Spleen (tissue), 11 donors: Measurements from ENCODE around the gene BCORL1. TPM values are rescaled to one million over a fixed set of nuclear protein-coding genes. Genes with fewer than 3 reads are reported as not detected.

Source experiments
- DNase-seq: peaks from one replicate; pipeline ENCODE4 v3.0.0-alpha.2; 2020
- H3K27ac ChIP-seq, 8 donors: fragments of 200-600 bp; sonication (generic) in 7 of 8; 1 replicate in 4 of 8; 2 replicates in 4 of 8; pipeline versions ENCODE4 v1.5.0 to v1.8.0; 2016 to 2021; ENCODE audit warnings: inconsistent platforms in 4 of 8, mild to moderate bottlenecking in 4 of 8, moderate library complexity in 1 of 8
- H3K27me3 ChIP-seq, 7 donors: fragments of 200-600 bp; sonication (generic) in 6 of 7; replicated peaks in 1 of 7; 1 replicate in 4 of 7; 2 replicates in 3 of 7; pipeline versions ENCODE4 v1.5.0 to v1.8.0; 2016 to 2021; ENCODE audit warnings: inconsistent platforms in 3 of 7, mild to moderate bottlenecking in 1 of 7
- H3K36me3 ChIP-seq, 6 donors: fragments of 200-600 bp; sonication (generic) in 5 of 6; 1 replicate in 4 of 6; 2 replicates in 2 of 6; pipeline versions ENCODE4 v1.5.0 to v1.8.0; 2016 to 2021; ENCODE audit warnings: inconsistent platforms in 2 of 6
- H3K4me1 ChIP-seq, 6 donors: fragments of 200-600 bp; sonication (generic) in 5 of 6; 1 replicate in 3 of 6; 2 replicates in 3 of 6; pipeline versions ENCODE4 v1.5.0 to v1.8.0; 2016 to 2021; ENCODE audit warnings: inconsistent platforms in 3 of 6
- H3K4me3 ChIP-seq, 8 donors: fragments of 200-600 bp; sonication (generic) in 7 of 8; 1 replicate in 4 of 8; 2 replicates in 4 of 8; pipeline versions ENCODE4 v1.5.0 to v1.8.0; 2016 to 2021; ENCODE audit warnings: inconsistent platforms in 4 of 8, mild to moderate bottlenecking in 4 of 8, moderate library complexity in 2 of 8
- H3K9me3 ChIP-seq, 8 donors: fragments of 200-600 bp; sonication (generic) in 7 of 8; 1 replicate in 4 of 8; 2 replicates in 4 of 8; pipeline versions ENCODE4 v1.5.0 to v1.8.0; 2016 to 2021; ENCODE audit warnings: inconsistent platforms in 4 of 8
- POLR2A ChIP-seq, 3 donors: fragments of 450-650 bp; IDR thresholded peaks; one replicate each; pipeline ENCODE4 v1.5.1; 2017; ENCODE audit warnings: antibody characterized with exemption in 3 of 3, mild to moderate bottlenecking in 1 of 3
- POLR2AphosphoS5 ChIP-seq, 3 donors: sonication (generic); formaldehyde crosslinking; IDR thresholded peaks; one replicate each; pipeline ENCODE4 v1.5.1; 2017; ENCODE audit warnings: antibody characterized with exemption in 3 of 3
- WGBS, 5 donors: extraction: QIAGEN DNeasy Blood & Tissue Kit in 3 of 5; methylation state at CpG; one replicate each; pipeline versions ENCODE4 v1.1.5 to v1.1.7; 2013 to 2018; 5-methylcytosine and 5-hydroxymethylcytosine counted together
- intact Hi-C: fragments of 100-400 bp; cut with DNase I; formaldehyde crosslinking; loops from one replicate; pipeline ENCODE4 v1.15.0; 2023; ENCODE audit warnings: low total_unique reads
- polyA plus RNA-seq, 3 donors: library from polyadenylated mRNA; stranded (reverse); fragments of 200-250 nt; gene quantifications; one replicate each; pipeline ENCODE4 v1.2.1, GENCODE V29; 2013
- total RNA-seq, 7 donors: library from RNA; depleted of rRNA in 3 of 7; stranded (reverse); fragments of >200 nt in 3 of 7; fragmentation: NEBNext Ultra II Directional in 4 of 7; extraction: Animal tissue kit (Norgen Biotek cat#: 25700) in 4 of 7; gene quantifications; one replicate each; pipeline versions ENCODE4 v1.1.0 to v1.2.1, GENCODE V29; 2016 to 2021
- TF ChIP-seq, protein P1 (sequence below), 11 experiments: fragments of 200-600 bp in 7 of 11; fragments of 450-650 bp in 4 of 11; sonication (generic) in 4 of 11; IDR thresholded peaks in 8 of 11; conservative IDR thresholded peaks in 3 of 11; 1 replicate in 7 of 11; 2 replicates in 4 of 11; pipeline versions ENCODE4 v1.4.0 to v1.8.0; 2016 to 2021; ENCODE audit warnings: antibody characterized with exemption in 11 of 11, inconsistent platforms in 4 of 11, mild to moderate bottlenecking in 1 of 11
- donor health status: healthy with polysubstance abuse.
- donor health status: DM: no; HTN: no; CAD: no; lungs with moderate emphysema.
- donor health status: DM: no; HTN: no; CAD: no.
- donor health status: Bipolar disorder and iron deficiency.
- donor health status: healthy.
- donor health status: DM: no; HTN: no; CAD: no.
- donor health status: DM: yes; HTN: yes; CAD: no.

BCORL1 gene
- total and polyA plus RNA-seq, 10 donors = 0.85 to 18.1 (median 12.3) TPM

DNA sequence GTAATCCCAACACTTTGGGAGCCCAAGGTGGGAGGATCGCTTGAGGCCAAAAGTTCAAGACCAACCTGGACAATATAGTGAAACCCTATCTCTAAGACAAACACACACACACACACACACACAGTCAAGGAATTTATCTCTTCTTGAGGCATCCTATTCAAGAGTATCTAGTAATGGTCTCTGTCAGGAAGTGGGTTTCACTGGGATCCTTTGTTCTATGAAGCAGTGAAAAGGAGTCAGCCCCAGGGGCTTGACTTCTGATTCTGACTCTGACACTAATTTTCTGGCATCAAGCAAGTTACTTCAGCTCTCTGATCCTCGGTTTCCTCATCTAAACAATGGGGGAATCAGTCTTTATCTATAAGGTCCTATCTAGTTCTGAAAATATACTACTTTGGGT, 41.7 kb upstream of the BCORL1 start:
- WGBS, 5 donors = 70 to 94% (median 88%) methylated on average over 2 of the region's 2 CpGs
- no peak overlapping the region for H3K27ac ChIP-seq
- no peak overlapping the region for H3K4me3 ChIP-seq
- no peaks in the 10 kb centered on the region for H3K27me3 ChIP-seq
- no peaks in the 10 kb centered on the region for H3K9me3 ChIP-seq
- H3K4me1 ChIP-seq = no peaks in the 10 kb centered on the region
- H3K36me3 ChIP-seq = no peaks in the 10 kb centered on the region
- intact Hi-C loops = no loop called here
- TF ChIP-seq, protein P1, sequence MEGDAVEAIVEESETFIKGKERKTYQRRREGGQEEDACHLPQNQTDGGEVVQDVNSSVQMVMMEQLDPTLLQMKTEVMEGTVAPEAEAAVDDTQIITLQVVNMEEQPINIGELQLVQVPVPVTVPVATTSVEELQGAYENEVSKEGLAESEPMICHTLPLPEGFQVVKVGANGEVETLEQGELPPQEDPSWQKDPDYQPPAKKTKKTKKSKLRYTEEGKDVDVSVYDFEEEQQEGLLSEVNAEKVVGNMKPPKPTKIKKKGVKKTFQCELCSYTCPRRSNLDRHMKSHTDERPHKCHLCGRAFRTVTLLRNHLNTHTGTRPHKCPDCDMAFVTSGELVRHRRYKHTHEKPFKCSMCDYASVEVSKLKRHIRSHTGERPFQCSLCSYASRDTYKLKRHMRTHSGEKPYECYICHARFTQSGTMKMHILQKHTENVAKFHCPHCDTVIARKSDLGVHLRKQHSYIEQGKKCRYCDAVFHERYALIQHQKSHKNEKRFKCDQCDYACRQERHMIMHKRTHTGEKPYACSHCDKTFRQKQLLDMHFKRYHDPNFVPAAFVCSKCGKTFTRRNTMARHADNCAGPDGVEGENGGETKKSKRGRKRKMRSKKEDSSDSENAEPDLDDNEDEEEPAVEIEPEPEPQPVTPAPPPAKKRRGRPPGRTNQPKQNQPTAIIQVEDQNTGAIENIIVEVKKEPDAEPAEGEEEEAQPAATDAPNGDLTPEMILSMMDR (IDR thresholded peaks at IDR 0.05 in 8 of 11, conservative IDR thresholded peaks at IDR 0.05 in 3 of 11) = no peak
- TF ChIP-seq POLR2A (IDR thresholded peaks at IDR 0.05) (no peak), POLR2AphosphoS5 (IDR thresholded peaks at IDR 0.05) (no peak)
- no peak for DNase-seq

DNA sequence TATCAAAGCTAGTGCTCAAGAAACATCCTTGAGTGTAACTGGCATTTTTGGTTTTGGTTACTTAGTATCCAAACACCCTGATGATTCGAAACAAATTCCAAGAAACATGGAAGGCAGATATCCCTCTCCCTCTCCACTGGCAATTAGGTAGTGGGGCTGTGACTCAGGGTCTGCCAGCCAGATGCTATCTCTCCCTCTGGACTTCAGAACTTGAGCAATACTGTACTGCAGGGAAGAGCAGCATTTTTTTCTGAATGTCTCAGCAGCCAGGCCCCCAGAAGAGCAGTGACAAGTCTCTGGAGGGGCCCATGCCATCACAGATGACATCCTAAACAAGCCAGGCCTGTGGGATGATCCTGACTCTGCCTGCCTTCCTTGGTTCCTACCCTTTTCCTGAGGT, 37.3 kb upstream of the BCORL1 start:
- 70 to 100% (median 93%) methylated on average over 1 of the region's 1 CpG for WGBS, 5 donors
- DNase-seq = no peak
- Histone ChIP-seq H3K4me3 (no peak overlapping the region), H3K36me3 (no peaks in the 10 kb centered on the region), H3K27me3 (no peaks in the 10 kb centered on the region), H3K4me1 (no peaks in the 10 kb centered on the region), H3K9me3 (no peaks in the 10 kb centered on the region), H3K27ac (no peak overlapping the region)
- intact Hi-C loops = no loop called here
- TF ChIP-seq, protein P1 (IDR thresholded peaks at IDR 0.05 in 8 of 11, conservative IDR thresholded peaks at IDR 0.05 in 3 of 11) = no peak
- no peak for TF ChIP-seq POLR2A (IDR thresholded peaks at IDR 0.05)
- TF ChIP-seq POLR2AphosphoS5 (IDR thresholded peaks at IDR 0.05) = no peak

DNA sequence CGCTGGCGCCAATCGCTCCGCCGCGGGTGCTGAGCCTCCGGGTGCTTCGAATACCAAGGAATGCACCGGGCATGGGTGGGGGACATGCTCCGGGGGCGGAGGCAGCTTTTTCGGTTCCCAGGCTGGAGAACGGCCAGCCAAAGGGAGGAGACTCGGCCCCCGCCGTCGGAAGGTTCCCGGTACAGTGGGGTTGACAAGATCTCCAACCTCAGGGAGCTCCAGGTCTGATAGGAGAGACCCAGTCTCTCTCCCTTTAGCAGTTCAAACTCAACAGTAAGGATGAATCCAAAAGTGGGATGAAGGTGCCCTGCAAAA, 29.1 kb upstream of the BCORL1 start:
- no peak for DNase-seq
- Histone ChIP-seq H3K36me3 (no peaks in the 10 kb centered on the region), H3K27ac (peak overlapping the region in 5 of 8 donors; percentile 44 to 83 (median 77)), H3K27me3 (no peaks in the 10 kb centered on the region), H3K4me3 (peak overlapping the region; percentile 7 to 70 (median 34)), H3K9me3 (no peaks in the 10 kb centered on the region), H3K4me1 (peaks cover 0 to 30% (median 11%) of the 10 kb centered on the region in 6 donors)
- intact Hi-C loops = no loop called here
- TF ChIP-seq POLR2A (IDR thresholded peaks at IDR 0.05) (no peak), POLR2AphosphoS5 (IDR thresholded peaks at IDR 0.05) (no peak)
- TF ChIP-seq, protein P1 (IDR thresholded peaks at IDR 0.05 in 8 of 11, conservative IDR thresholded peaks at IDR 0.05 in 3 of 11) = no peak
- WGBS, 5 donors = 4 to 44% (median 24%) methylated on average over 10 to 18 of the region's 18 CpGs; no CpG with 5 or more reads in 1 of the 5 donors

DNA sequence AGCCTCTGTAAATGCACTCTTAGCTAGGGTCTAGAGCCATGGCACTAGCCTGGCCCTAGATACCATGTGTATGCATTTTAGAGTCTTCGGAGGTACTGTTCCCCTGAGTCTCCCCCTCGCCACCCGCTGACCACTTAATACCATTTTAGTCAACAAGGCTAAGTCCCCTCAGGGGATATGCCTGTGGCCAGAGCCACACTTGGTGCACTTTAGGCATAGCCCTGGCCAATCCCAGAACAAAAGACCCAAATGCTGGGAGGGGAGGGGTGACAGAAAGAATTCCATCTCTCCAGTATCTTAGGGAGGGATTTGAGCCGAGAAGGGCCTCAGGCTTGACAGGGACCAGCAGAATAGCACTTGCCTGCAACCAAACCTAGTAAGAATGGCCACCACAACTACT, 28.6 kb upstream of the BCORL1 start:
- Histone ChIP-seq H3K36me3 (no peaks in the 10 kb centered on the region), H3K9me3 (no peaks in the 10 kb centered on the region), H3K4me1 (peaks cover 0 to 31% (median 11%) of the 10 kb centered on the region in 6 donors), H3K27me3 (no peaks in the 10 kb centered on the region), H3K27ac (peak overlapping the region in 1 of 8 donors; percentile 83), H3K4me3 (no peak overlapping the region)
- TF ChIP-seq, protein P1 (IDR thresholded peaks at IDR 0.05 in 8 of 11, conservative IDR thresholded peaks at IDR 0.05 in 3 of 11) = no peak
- TF ChIP-seq POLR2AphosphoS5 (IDR thresholded peaks at IDR 0.05) = no peak
- no peak for TF ChIP-seq POLR2A (IDR thresholded peaks at IDR 0.05)
- intact Hi-C loops = no loop called here
- DNase-seq = no peak
- 80 to 100% (median 95%) methylated on average over 4 of the region's 4 CpGs for WGBS, 5 donors
